ENCODE results near the gene RPL22. TPM values are rescaled to one million over a fixed set of nuclear protein-coding genes. Genes with fewer than 3 reads are reported as not detected.

Gene RPL22
- polyA plus RNA-seq, 1 donor (not counting 4 experiments of a cell fraction or from before 2014, with no cell fraction given): 421 TPM

DNA sequence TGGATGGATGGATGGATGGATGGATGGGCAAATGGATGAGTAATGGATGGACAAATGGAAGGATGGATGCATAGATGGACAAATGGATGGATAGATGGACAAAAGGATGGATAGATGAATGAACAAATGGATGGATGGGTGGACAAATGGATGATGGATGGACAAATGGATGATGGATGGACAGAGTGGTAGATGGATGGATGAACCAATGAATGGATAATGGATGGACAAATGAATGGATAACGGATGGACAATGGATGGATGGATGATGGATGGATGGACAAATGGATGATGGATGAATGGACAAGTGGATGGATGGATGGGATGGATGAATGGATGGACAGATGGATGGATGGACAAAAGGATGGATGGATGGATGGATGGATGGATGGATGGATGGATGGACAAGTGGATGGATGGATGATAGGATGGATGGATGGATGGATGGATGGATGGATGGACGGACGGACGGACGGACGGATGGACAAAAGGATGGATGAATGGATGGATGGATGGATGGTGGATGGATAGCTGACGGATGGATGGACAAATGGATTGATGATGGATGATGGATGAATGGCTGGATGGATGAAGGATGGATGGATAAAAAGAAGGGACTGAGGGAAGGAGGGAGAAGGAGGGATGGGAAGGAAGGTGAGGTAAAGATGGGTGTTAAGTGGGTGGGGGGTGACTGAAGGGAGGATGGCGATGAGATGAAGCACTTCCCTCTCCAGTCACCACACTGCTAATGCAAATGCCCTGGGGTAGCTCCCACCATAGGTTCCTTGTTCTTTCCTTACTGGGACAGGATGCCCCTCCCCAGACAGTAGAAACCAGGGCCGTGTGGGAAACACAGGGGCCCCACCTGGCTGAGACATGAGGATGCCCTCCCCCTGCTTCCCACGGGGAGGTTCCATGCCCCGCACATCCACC, 49.1 kb downstream of the RPL22 start:
- Histone ChIP-seq H3K27me3 (ENCODE audit: control insufficient read depth, extremely low read depth, insufficient read depth, low read length) (peaks cover 18% of the 10 kb centered on the region), H2AFZ (ENCODE audit: control insufficient read depth, low read length) (no peak overlapping the region), H3K4me3 (ENCODE audit: control insufficient read depth in 2 of 3, extremely low read depth in 1 of 3, insufficient read depth in 2 of 3, low read depth in 1 of 3, low read length in 3 of 3) (no peak overlapping the region)

DNA sequence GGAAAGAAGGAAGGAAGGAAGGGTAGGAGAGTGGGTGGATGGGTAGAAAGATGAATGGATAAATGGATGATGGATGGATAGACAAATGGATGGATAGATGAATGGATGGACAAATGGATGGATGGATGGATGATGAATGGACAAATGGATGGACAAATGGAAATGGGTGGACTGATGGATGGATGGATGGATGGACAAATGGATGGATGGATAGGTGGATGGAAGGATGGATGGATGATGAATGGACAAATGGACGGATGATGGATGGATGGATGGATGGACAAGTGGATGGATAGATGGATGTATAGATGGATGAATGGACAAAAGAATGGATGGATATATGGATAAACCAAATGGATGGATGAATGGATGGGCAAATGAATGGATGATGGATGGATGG, 49.8 kb downstream of the RPL22 start:
- H3K36me3 ChIP-seq (ENCODE audit: control insufficient read depth in 2 of 2, extremely low read depth in 1 of 2, insufficient read depth in 2 of 2, low read length in 2 of 2): no peaks in the 10 kb centered on the region
- dilution Hi-C loops (cut with MboI; ENCODE audit: extremely low pct_ligation_motif_present, low sequenced_read_pairs): no loop called here
- no peaks in the 10 kb centered on the region for H3K79me2 ChIP-seq (ENCODE audit: control insufficient read depth, insufficient read depth, low read length)
- no peak overlapping the region for H3K4me2 ChIP-seq (ENCODE audit: control insufficient read depth, extremely low read depth, insufficient read depth, low read depth, low read length)
- no peak overlapping the region for H3K27ac ChIP-seq (ENCODE audit: control insufficient read depth, insufficient read depth, low read length)
- no peaks in the 10 kb centered on the region for H4K20me1 ChIP-seq (ENCODE audit: control insufficient read depth, extremely low read depth, insufficient read depth, low read length)
- H3K9me3 ChIP-seq (ENCODE audit: control insufficient read depth, low read depth, low read length): peaks cover 3% of the 10 kb centered on the region
- DNase-seq (ENCODE audit: low read depth, low spot score): no peak
- no peaks in the 10 kb centered on the region for H3K9me1 ChIP-seq (ENCODE audit: control insufficient read depth, extremely low read depth, insufficient read depth, low read length)
- peaks cover 18% of the 10 kb centered on the region for H3K27me3 ChIP-seq (ENCODE audit: control insufficient read depth, extremely low read depth, insufficient read depth, low read length)
- H3K4me1 ChIP-seq (ENCODE audit: control insufficient read depth, extremely low read depth, insufficient read depth, low read length): peaks cover 3% of the 10 kb centered on the region
- H3K4me3 ChIP-seq (ENCODE audit: control insufficient read depth in 2 of 3, extremely low read depth in 1 of 3, insufficient read depth in 2 of 3, low read depth in 1 of 3, low read length in 3 of 3): no peak overlapping the region
- TF ChIP-seq EZH2 (IDR thresholded peaks at IDR 0.05; ENCODE audit: low read length): no peak
- TF ChIP-seq, protein P1, sequence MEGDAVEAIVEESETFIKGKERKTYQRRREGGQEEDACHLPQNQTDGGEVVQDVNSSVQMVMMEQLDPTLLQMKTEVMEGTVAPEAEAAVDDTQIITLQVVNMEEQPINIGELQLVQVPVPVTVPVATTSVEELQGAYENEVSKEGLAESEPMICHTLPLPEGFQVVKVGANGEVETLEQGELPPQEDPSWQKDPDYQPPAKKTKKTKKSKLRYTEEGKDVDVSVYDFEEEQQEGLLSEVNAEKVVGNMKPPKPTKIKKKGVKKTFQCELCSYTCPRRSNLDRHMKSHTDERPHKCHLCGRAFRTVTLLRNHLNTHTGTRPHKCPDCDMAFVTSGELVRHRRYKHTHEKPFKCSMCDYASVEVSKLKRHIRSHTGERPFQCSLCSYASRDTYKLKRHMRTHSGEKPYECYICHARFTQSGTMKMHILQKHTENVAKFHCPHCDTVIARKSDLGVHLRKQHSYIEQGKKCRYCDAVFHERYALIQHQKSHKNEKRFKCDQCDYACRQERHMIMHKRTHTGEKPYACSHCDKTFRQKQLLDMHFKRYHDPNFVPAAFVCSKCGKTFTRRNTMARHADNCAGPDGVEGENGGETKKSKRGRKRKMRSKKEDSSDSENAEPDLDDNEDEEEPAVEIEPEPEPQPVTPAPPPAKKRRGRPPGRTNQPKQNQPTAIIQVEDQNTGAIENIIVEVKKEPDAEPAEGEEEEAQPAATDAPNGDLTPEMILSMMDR (optimal IDR thresholded peaks at IDR 0.05 in 1 of 3, IDR thresholded peaks at IDR 0.05 in 1 of 3, conservative IDR thresholded peaks at IDR 0.05 in 1 of 3; ENCODE audit: extremely low read depth in 1 of 3, insufficient read depth in 2 of 3, low read length in 3 of 3): no peak
- H2AFZ ChIP-seq (ENCODE audit: control insufficient read depth, low read length): no peak overlapping the region
- no peak for FAIRE-seq
- no peak overlapping the region for H3K9ac ChIP-seq (ENCODE audit: control insufficient read depth, extremely low read depth, insufficient read depth, low read length)

More for the DNA sequence above, 49.1 kb downstream of the RPL22 start:
- Histone ChIP-seq H4K20me1 (ENCODE audit: control insufficient read depth, extremely low read depth, insufficient read depth, low read length) (no peaks in the 10 kb centered on the region), H3K9ac (ENCODE audit: control insufficient read depth, extremely low read depth, insufficient read depth, low read length) (no peak overlapping the region), H3K4me1 (ENCODE audit: control insufficient read depth, extremely low read depth, insufficient read depth, low read length) (peaks cover 3% of the 10 kb centered on the region), H3K9me1 (ENCODE audit: control insufficient read depth, extremely low read depth, insufficient read depth, low read length) (no peaks in the 10 kb centered on the region), H3K9me3 (ENCODE audit: control insufficient read depth, low read depth, low read length) (peaks cover 3% of the 10 kb centered on the region), H3K4me2 (ENCODE audit: control insufficient read depth, extremely low read depth, insufficient read depth, low read depth, low read length) (no peak overlapping the region), H3K36me3 (ENCODE audit: control insufficient read depth in 2 of 2, extremely low read depth in 1 of 2, insufficient read depth in 2 of 2, low read length in 2 of 2) (no peaks in the 10 kb centered on the region), H3K79me2 (ENCODE audit: control insufficient read depth, insufficient read depth, low read length) (no peaks in the 10 kb centered on the region), H3K27ac (ENCODE audit: control insufficient read depth, insufficient read depth, low read length) (no peak overlapping the region)
- DNase-seq (ENCODE audit: low read depth, low spot score): no peak
- TF ChIP-seq, protein P1 (optimal IDR thresholded peaks at IDR 0.05 in 1 of 3, IDR thresholded peaks at IDR 0.05 in 1 of 3, conservative IDR thresholded peaks at IDR 0.05 in 1 of 3; ENCODE audit: extremely low read depth in 1 of 3, insufficient read depth in 2 of 3, low read length in 3 of 3): no peak
- TF ChIP-seq EZH2 (IDR thresholded peaks at IDR 0.05; ENCODE audit: low read length): no peak
- dilution Hi-C loops (cut with MboI; ENCODE audit: extremely low pct_ligation_motif_present, low sequenced_read_pairs): no loop called here
- FAIRE-seq: no peak

All from keratinocyte (primary cell).